ENCODE measurements around the gene COMMD6.

COMMD6 gene

DNA sequence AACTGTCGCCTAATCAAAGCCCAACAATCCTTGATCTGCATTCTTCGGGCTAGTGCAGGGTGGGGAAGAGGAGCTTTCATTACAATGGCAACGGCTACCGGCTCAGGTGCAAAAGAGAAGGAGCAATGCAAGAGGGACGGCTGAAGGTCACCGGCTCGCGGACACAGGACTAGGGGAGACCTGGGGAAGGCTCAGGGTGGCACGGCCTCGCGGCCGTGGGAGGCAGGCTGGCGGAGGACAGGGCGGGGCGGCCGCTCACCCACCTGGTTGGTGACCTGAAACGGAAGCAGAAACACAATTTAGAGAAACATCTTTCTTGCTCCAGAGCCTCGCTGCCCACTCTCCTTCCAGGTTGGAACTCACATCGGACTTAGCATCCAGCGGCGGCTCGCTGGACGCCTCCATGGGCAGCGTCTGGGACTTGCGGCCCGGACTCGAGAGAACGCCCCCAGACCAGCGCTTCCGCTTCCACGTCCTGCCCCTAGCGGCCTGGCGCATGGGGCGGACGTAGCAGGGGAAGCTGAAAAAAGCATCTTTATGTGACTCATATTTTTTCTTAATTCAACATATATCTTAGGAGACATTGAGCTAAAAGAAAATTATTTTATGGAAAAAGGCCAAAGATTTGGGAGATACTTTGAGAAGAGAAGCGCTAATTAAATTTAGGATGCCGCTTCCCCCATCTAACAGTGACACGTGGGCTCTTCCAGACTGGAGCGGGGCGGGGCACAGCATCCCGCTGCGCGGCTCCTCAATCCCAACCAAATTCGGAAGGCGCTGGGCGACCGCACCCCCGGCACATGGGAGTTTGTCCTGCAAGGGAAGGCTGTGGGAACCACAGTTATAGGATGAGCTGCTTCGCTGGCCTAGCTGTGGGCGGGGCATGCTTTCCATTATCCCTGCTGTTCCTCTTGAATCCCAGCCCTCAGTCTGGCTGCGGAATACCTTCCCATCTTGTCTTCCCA is at the start of gene COMMD6:
TSS of gene COMMD6 (minus strand) at position 441 of the 965 bp plus-strand sequence. CDS start at position 405, 36 bp downstream.
- TF ChIP-seq, protein P1, sequence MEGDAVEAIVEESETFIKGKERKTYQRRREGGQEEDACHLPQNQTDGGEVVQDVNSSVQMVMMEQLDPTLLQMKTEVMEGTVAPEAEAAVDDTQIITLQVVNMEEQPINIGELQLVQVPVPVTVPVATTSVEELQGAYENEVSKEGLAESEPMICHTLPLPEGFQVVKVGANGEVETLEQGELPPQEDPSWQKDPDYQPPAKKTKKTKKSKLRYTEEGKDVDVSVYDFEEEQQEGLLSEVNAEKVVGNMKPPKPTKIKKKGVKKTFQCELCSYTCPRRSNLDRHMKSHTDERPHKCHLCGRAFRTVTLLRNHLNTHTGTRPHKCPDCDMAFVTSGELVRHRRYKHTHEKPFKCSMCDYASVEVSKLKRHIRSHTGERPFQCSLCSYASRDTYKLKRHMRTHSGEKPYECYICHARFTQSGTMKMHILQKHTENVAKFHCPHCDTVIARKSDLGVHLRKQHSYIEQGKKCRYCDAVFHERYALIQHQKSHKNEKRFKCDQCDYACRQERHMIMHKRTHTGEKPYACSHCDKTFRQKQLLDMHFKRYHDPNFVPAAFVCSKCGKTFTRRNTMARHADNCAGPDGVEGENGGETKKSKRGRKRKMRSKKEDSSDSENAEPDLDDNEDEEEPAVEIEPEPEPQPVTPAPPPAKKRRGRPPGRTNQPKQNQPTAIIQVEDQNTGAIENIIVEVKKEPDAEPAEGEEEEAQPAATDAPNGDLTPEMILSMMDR (conservative IDR thresholded peaks at IDR 0.05; ENCODE audit: low read depth) = no peak
- DNase-seq (ENCODE audit: low spot score) = peak; percentile 92
- ChIA-PET POLR2A (ENCODE audit: low non-redundant PET) (no interaction called here), CTCF (no interaction called here)
- peak within 1 kb of the TSS; percentile 77 for H3K27ac ChIP-seq

DNA sequence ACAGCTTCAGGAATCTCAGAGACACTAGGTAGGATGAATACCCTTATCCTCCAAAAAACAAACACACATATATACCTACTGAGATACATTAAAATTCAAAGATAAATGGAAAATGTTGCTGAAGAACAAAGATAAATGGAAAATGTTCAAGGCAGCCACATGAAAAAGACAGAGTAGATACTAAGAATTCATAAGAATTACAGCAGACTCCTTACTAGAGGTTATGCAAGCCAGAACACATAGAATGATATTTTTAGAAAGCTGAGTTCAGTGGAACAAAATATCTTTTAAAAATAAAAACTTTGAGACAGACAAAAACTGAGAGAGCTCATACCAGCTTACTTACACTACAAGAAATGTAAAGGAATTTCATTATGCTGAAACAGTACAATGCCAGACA is 47.5 kb upstream of the COMMD6 start:
- POLR2A ChIA-PET (ENCODE audit: low non-redundant PET) = no interaction called here
- CTCF ChIA-PET = no interaction called here
- DNase-seq (ENCODE audit: low spot score) = no peak
- TF ChIP-seq, protein P1 (conservative IDR thresholded peaks at IDR 0.05; ENCODE audit: low read depth) = no peak
- no peak overlapping the region for H3K27ac ChIP-seq

DNA sequence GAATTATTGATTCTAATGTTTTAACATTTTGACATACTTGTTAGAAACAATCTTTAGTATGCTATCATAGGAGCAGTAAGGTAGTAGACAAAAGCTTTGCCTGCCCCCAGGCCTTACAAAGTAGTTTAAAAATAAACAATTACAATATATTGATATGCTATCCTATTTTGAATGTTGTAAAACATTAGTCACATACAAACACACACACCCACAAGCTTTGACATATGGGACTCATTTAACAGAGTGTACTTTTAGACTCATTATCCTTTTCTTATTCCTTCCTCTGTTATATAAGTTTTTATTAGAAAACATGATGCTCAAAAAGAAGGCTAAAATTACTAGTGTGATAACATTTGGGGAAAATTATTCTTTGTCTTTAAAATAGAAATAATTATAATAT is 45.5 kb upstream of the COMMD6 start:
- POLR2A ChIA-PET (ENCODE audit: low non-redundant PET) = no interaction called here
- TF ChIP-seq, protein P1 (conservative IDR thresholded peaks at IDR 0.05; ENCODE audit: low read depth) = no peak
- CTCF ChIA-PET = no interaction called here
- H3K27ac ChIP-seq = no peak overlapping the region
- no peak for DNase-seq (ENCODE audit: low spot score)

DNA sequence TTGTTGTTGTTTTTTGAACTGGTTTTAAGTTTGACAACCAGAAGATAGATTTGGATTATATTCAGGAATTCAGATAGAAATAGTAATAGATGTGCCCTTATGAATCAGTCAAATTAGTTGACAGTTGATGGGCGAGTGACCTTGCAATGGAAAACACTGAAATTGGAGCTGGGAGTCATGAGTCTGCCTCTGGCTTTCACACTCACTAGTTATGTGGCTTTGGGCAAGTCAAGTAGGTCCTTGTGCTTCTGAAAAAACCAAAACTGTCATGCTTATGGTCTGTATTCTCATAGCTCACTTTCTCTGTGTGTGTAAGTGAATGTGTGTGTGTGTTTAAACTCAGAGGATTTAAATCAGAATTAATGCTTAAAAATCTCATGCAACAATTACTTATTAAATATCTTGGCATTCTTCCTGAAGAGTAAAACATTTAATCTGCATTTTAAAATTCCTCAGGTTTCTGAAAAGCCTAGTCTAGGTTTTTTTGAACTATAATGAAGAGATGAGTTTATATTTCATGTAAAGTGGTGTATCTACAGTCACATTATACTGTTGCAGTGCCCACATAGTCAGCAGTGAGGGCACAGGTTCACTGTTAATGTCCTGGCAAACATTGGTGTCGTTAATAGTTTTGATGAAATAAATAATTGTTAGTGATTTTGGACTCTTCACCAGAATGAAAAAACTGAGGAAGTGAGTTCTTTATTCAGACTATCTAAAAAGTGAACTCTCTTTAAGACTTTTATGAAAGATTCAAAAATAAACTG is 44.4 kb upstream of the COMMD6 start:
- no peak for DNase-seq (ENCODE audit: low spot score)
- POLR2A ChIA-PET (ENCODE audit: low non-redundant PET) = no interaction called here
- TF ChIP-seq, protein P1 (conservative IDR thresholded peaks at IDR 0.05; ENCODE audit: low read depth) = no peak
- CTCF ChIA-PET = no interaction called here
- H3K27ac ChIP-seq = no peak overlapping the region

DNA sequence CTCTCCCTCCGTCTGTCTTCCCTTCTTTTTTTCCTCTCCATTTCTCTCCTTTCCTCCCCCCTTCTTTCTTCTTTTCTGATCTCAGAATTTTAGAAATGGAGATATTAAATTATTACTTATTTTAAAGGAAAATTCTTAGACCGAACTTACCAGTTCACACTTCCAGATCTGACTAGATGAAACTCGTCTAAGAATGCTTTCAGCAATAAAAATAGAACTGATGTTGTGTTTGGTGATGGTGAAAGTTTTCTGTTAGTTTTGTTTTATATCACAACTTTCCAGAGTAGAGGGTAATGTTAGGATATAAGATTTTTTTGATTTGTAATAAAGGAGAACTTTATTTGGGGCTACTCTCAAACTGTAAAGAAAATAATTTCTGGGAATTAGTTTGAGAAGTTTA is 41.9 kb upstream of the COMMD6 start:
- TF ChIP-seq, protein P1 (conservative IDR thresholded peaks at IDR 0.05; ENCODE audit: low read depth) = no peak
- POLR2A ChIA-PET (ENCODE audit: low non-redundant PET) = no interaction called here
- H3K27ac ChIP-seq = no peak overlapping the region
- DNase-seq (ENCODE audit: low spot score) = no peak
- CTCF ChIA-PET = interaction anchor here (0.6 kb wide), 1 partner anchor 1537 kb away, joined by 3 read pairs; no protein-coding TSS in a partner anchor

DNA sequence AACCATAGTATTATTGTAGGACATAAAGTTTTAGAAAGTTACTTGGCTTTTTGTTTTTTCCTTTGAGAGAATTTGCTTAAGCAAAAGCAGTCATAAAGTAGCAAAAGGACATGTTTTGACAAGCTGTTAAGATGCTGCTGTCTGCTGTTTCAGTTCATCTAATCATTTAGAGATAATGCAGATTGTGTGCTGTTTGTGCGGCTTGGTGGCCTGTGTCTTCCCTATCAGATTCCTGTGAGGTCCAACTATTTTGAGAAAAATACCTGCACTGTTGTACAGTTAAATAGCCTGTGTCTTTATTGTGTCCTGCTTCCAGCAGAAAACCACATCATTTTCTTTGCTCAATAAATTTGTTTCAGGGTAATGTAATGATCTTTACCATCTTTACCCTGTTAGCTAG is 31.9 kb upstream of the COMMD6 start:
- TF ChIP-seq, protein P1 (conservative IDR thresholded peaks at IDR 0.05; ENCODE audit: low read depth) = no peak
- no peak overlapping the region for H3K27ac ChIP-seq
- POLR2A ChIA-PET (ENCODE audit: low non-redundant PET) = no interaction called here
- CTCF ChIA-PET = interaction anchor here (0.7 kb wide), 1 partner anchor 303 kb away, joined by 3 read pairs; no protein-coding TSS in a partner anchor
- DNase-seq (ENCODE audit: low spot score) = no peak
